Fibroblast of the aortic adventitia (primary cell): ENCODE measurements around the gene CDH24. TPM values are rescaled to one million over a fixed set of nuclear protein-coding genes. Genes with fewer than 3 reads are reported as not detected.

Source experiments
- DNase-seq: peaks from one replicate; pipeline ENCODE4 v3.0.0-alpha.2; 2010; ENCODE audit warnings: low read depth
- H3K4me3 ChIP-seq: 2 replicates; pipeline ENCODE4 v1.5.1; 2011; ENCODE audit warnings: low read depth, mild to moderate bottlenecking, control low read depth, low read length, moderate library complexity
- CTCF ChIP-seq: IDR thresholded peaks from 2 replicates; pipeline ENCODE4 v1.5.1; 2011; ENCODE audit warnings: mild to moderate bottlenecking, low read length, control low read depth, inconsistent platforms; ENCODE audit not compliant: insufficient read depth
- total RNA-seq: library from RNA; depleted of rRNA; stranded (reverse); fragments of >200 nt; gene quantifications from 2 replicates; pipeline ENCODE4 v1.2.3, GENCODE V29; 2012; ENCODE audit warnings: low replicate concordance

Gene CDH24
- total RNA-seq, 1 donor, result 3.7 TPM

DNA sequence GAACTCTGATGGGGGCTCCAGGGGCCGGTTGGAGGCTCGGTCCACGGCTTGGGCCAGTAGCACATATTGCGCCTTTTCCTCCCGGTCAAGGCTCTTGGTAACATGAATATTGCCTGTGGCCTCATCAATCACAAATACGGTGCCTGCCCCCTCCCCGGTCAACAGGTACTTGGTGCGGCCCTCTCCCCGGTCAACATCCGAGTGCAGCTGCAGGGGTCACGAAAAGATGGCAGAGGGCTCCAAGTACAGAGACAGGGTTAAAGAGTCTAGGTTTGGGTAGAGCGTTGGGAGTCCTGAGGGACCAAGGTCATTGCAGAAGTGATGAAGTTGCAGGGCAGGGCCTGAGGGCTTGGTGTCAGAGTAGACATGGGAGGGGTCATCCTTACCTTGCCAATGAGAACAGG lies 2.2 kb downstream of the CDH24 start:
- TF ChIP-seq CTCF, result no peak
- no peak for DNase-seq
- H3K4me3 ChIP-seq, result no peak overlapping the region

GRCh38 chr14:23054000-23054811 lies 3.1 kb downstream of the CDH24 start:
- H3K4me3 ChIP-seq, result no peak overlapping the region
- DNase-seq, result no peak
- TF ChIP-seq CTCF, result no peak

DNA sequence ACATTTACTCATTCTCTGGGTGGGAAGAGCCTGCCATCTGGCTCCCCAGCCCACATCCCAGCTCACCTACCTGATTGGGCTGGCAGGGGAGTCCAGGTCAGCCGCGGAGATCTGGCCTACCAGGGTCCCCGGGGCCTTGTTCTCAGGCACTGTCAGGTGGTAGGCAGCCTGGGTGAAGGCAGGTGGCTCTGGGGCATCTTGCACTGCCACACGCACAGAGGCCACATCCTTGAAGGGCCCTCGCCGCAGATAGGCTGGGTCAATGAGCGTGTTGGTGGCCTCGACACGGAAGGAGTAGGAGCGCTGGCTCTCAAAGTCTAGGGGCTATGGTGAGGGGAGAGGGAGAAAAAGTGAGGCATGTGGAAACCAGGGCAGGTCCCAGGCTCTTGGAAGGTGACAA lies 3.9 kb downstream of the CDH24 start:
- DNase-seq, result no peak
- no peak for TF ChIP-seq CTCF
- H3K4me3 ChIP-seq, result no peak overlapping the region

GRCh38 chr14:23052671-23053070 lies 4.6 kb downstream of the CDH24 start:
- TF ChIP-seq CTCF, result no peak
- no peak for DNase-seq
- H3K4me3 ChIP-seq, result no peak overlapping the region

DNA sequence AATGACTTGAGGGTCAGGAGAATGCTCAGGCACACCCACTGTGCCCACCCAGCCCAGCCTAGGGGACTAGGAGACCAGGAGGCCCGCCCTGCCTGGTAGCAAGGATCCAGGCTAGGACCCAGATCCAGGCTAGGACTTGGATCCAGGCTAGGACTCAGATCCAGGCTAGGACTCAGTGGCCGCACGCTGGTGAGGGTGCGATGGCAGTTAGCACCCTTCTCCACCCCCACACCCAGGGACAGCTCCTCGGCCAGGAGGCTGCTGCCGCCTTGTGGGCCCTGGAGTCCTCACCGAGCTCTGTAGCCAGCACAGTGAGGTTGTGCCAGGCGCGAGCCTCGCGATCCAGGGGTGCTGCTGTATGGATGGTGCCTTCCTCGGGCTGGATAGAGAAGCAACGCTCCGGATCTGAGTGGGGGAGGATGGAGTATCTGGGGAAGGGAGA lies 5.1 kb downstream of the CDH24 start:
- TF ChIP-seq CTCF, result peak; percentile 37
- DNase-seq, result peak; percentile 12
- no peak overlapping the region for H3K4me3 ChIP-seq

- no peak overlapping the region for H3K4me3 ChIP-seq
- no peak for TF ChIP-seq CTCF
- no peak for DNase-seq
These were observed 5.9 kb downstream of the CDH24 start for GRCh38 chr14:23051141-23052057.
